ENCODE results near the gene PSMD2.
A peak's percentile ranks its signal among the peaks of the same experiment; 100 is the strongest.

Gene PSMD2

DNA sequence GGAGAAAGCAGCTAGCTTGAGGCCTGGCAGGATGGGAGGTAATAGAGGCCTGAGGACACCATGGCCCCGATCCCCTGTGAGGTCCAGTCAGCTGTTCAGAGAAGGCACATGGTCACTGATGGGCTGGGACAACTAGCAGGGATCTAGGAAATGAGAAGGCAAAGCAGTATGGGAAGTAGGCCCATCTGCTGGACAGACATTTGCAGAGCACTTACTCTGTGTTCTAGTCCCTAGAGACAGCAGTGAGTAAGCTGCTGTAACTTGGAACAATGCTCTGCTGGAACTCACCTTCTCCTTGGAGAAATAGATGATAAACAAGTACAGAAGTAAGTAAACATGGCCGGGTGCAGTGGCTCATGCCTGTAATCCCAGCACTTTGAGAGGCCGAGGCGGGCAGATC, 16.1 kb upstream of the PSMD2 start:
- DNase-seq (ENCODE audit: low spot score) = no peak

- no peak for DNase-seq (ENCODE audit: low spot score)
Observed at GRCh38 chr3:184283681-184284080, 15.4 kb upstream of the PSMD2 start.

GRCh38 chr3:184284696-184285095, 14.3 kb upstream of the PSMD2 start:
- peak; percentile 78 for DNase-seq (ENCODE audit: low spot score)

GRCh38 chr3:184289426-184289938, 9.6 kb upstream of the PSMD2 start:
- DNase-seq (ENCODE audit: low spot score) = no peak

DNA sequence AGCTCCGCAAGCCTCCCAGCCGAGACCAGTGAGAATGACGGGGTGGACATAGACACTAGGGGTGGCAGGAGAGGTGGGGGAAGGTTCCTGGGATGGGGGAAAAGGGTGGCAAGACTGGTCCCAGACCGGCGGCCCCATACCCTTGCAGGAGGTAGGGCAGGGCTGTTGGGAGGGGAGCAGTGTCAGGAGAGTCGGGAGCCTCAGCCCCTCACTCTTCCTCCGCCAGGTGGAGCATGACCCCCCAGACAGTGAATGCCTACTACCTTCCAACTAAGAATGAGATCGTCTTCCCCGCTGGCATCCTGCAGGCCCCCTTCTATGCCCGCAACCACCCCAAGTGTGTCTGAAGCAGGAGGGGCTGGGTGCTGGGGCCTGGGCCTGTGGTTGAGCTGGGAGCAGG, 8.7 kb upstream of the PSMD2 start:
- DNase-seq (ENCODE audit: low spot score) = no peak

DNA sequence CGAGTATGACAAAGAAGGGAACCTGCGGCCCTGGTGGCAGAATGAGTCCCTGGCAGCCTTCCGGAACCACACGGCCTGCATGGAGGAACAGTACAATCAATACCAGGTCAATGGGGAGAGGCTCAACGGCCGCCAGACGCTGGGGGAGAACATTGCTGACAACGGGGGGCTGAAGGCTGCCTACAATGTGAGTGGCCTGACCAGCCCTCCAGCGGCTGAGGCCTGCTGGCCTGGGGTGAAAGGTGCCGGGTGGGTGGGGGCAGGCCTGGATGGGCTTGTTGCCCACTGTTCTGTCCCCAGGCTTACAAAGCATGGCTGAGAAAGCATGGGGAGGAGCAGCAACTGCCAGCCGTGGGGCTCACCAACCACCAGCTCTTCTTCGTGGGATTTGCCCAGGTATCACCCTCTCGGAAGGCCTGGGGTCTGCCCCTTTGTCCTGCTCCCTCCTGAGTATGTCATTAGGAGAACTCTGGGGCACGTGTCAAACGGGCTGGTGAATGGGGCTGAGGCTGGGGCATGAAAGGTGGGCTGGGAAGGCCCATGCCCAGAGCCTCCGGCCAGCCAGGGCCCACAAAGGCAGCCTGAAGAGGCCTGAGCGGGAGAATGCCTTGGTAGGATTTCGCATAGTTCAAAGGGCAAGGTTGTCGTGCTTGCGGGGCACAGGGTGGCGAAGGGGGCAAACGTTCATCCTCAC, 7.8 kb upstream of the PSMD2 start:
- DNase-seq (ENCODE audit: low spot score) = no peak

- no peak for DNase-seq (ENCODE audit: low spot score)
Observed at GRCh38 chr3:184291738-184292445, 7.1 kb upstream of the PSMD2 start.

DNA sequence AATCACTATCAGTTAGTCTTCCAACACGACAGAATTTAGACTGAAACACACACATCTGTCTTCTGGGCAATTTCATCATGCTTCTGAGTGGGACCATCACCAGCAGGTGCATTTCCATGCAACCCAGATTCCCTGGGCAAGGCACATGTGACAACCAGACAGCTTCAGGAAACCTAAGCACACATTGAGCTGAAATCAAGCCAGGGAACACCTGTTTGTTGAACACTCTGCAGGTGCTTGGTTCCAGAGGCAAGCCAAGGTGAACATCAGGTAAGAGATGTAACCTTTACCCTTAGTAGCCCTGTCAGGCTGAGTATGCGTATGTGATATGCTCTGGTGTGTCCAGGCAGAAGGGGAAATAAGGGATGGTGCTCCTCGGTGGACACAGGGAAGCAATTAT, 3.3 kb upstream of the PSMD2 start:
- no peak for DNase-seq (ENCODE audit: low spot score)

GRCh38 chr3:184296616-184297015, 2.4 kb upstream of the PSMD2 start:
- no peak for DNase-seq (ENCODE audit: low spot score)

DNA sequence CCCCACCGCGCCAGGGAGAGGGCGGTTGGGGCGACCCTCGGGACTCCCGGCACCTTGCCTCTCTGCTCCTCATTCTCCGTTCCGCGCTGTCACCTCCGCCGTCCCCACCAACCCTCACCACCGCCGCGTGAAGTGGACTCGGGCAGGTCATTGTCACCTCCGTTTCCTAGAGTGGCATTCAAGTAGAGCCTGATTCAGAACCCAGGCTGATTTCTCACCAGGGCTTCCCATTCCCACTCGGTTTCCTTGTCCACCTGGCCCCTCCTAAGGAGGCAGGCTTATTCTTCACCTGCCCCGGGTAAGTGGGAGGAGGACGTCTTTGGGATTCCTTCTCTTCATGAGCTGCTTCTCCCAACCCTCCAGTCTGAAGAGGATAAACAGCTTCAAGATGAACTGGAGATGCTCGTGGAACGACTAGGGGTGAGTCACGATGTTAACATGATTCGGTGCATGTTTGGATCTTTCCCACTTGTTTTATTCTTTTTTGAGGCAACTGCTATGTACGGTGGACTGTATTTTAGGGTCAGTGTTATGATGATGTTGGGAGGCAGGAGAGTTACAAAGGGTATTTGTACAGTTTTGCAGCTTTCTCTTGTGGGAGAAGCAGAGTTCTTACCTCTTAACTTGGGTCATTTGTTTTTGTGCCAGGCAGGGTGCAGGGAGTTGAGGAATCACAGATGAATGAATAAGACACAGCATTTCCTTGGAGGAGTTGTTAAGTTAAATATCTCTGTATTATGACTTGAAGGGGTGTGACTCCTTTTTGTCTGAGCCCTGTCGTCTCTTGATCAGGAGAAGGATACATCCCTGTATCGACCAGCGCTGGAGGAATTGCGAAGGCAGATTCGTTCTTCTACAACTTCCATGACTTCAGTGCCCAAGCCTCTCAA, 692 bp downstream of the PSMD2 start:
- DNase-seq (ENCODE audit: low spot score) = no peak

DNA sequence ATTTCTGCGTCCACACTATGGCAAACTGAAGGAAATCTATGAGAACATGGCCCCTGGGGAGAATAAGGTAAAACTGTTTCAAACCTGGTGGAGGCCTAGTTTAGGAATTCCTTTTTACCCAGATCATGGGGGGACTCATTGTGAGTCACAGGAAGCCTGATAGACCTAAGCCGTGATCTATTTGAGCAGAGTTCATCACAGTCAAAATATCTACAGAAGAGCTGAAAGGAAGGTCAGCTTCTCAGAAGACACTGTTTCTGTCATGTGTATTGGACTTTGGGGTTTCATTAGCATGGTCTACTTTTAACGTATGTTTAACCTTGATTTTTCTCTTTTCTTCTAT, 1.3 kb downstream of the PSMD2 start:
- DNase-seq (ENCODE audit: low spot score) = no peak

GRCh38 chr3:184305577-184305976, 6.5 kb downstream of the PSMD2 start:
- DNase-seq (ENCODE audit: low spot score) = no peak

GRCh38 chr3:184306341-184306972, 7.4 kb downstream of the PSMD2 start:
- no peak for DNase-seq (ENCODE audit: low spot score)

GRCh38 chr3:184307915-184308314, 8.9 kb downstream of the PSMD2 start:
- no peak for DNase-seq (ENCODE audit: low spot score)

- DNase-seq (ENCODE audit: low spot score) = no peak
Observed at GRCh38 chr3:184308744-184309143, 9.7 kb downstream of the PSMD2 start.

DNA sequence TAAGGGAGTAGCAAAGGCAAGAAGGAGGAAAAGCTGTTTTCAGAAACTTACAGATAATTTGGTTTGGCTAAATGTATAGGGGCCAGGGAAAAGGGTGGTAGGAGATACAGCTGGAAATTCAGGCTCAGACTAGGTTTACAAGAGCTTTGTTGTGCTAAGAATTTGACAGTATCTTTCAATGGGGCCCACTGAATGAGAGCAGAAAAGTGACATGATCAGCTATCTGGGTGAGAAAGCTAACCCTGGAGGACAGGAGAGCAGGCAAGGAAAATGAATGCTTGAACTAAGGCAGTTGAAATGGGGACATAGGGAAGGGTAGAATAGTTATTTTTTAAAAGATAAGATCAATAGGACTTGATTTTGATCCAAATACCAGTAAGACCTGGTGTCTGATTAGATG, 12.6 kb downstream of the PSMD2 start:
- no peak for DNase-seq (ENCODE audit: low spot score)

DNA sequence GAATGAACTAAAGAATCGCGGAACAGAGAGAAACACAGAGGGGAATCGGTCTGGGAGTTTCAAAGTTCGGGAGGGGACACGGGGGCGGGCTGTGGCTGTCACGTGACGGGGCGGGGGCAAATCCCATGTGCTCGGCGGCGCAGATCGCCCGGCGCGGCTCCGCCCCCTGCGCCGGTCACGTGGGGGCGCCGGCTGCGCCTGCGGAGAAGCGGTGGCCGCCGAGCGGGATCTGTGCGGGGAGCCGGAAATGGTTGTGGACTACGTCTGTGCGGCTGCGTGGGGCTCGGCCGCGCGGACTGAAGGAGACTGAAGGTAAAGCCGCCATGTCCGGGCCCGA, 15.3 kb downstream of the PSMD2 start, which contains the start of gene EIF4G1:
EIF4G1 (plus strand) TSS at position 244 of the 337 bp plus-strand sequence. CDS start 1,191 bp downstream, outside the sequence.
- peak; percentile 96 for DNase-seq (ENCODE audit: low spot score)

- peak; percentile 89 for DNase-seq (ENCODE audit: low spot score)
Observed at GRCh38 chr3:184314700-184315542, 15.9 kb downstream of the PSMD2 start.

GRCh38 chr3:184315543-184315867, 16.5 kb downstream of the PSMD2 start:
- no peak for DNase-seq (ENCODE audit: low spot score)

DNA sequence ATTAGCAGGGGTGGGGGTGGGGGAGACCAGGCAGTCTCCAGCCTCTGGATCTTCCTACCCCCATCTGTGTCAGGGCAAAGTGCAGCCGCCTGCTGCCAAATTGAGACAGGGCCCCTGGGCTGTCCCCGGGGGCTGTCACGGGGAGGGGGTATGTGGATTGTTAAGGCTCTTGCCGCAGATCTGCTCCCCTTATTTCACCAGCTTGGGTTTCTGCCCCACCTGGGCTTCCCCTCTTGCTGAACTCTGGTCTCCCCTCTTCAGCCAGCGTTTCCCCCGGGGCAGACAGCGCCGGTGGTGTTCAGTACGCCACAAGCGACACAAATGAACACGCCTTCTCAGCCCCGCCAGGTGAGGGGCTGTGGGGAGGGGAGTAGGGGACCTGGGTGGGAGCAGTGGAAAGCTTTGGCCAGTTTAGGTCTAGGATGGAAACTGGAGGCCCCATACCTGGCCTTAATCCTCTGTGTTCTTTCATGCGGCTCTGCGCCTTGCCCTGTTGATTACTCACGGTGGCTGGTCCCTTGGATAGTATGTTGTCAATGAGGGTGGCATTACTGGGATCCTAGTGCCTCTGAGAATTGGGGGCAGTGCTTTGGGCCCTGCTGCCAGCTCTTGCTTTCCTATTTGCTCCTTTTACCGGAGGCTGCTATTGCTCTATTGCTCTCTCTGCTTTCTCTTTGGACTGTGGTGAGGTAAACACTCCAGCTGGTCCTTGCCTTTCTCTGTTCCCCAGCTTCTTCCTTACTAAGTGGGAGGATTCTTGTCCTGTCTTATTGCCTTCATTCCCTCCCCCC, 17.0 kb downstream of the PSMD2 start:
- DNase-seq (ENCODE audit: low spot score) = no peak

- DNase-seq (ENCODE audit: low spot score) = no peak
Observed at GRCh38 chr3:184316792-184317191, 17.8 kb downstream of the PSMD2 start.

Measured in left forelimb (tissue), 1 donor.